ENCODE measurements around the gene HSD17B7. TPM values are rescaled to one million over a fixed set of nuclear protein-coding genes. Genes with fewer than 3 reads are reported as not detected.

Gene HSD17B7
- total and polyA plus RNA-seq, 2 of the 13 experiments (the other 11 are each of a cell fraction or from before 2014, with no cell fraction given) = 43.9 to 84.9 TPM

DNA sequence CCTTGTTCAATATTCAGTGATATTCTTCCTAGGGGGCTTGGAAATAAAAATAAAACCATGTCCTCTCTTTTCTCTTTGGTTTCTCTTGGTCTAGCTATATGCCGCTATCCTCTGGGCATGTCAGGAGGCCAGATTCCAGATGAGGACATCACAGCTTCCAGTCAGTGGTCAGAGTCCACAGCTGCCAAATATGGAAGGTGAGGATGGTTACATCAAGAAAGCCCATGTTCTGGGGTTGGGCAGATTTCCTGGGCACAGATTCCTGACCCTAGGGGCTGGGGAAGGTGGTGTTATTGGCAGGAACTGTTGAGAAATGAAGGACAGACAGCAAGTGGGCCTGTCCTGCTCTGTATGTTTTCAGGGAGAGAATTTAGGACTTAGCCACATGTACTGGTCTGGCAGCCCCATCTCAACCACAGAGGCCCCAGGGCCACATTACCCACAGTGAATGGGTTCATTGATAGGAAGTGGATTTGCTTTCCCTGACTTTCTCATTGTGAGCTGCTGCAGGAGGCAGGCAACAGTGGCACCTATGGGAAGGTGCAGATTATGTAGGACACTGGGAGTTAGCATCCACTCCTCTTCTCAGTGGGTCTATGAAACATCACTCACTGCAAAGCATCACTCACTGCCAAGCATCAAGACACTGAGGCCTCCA, 37.4 kb upstream of the HSD17B7 start (continued):
- TF ChIP-seq KAT8 (CRISPR knock-in tag; IDR thresholded peaks at IDR 0.05) = peak; percentile 42; the same call in 1 of the 2 replicates

DNA sequence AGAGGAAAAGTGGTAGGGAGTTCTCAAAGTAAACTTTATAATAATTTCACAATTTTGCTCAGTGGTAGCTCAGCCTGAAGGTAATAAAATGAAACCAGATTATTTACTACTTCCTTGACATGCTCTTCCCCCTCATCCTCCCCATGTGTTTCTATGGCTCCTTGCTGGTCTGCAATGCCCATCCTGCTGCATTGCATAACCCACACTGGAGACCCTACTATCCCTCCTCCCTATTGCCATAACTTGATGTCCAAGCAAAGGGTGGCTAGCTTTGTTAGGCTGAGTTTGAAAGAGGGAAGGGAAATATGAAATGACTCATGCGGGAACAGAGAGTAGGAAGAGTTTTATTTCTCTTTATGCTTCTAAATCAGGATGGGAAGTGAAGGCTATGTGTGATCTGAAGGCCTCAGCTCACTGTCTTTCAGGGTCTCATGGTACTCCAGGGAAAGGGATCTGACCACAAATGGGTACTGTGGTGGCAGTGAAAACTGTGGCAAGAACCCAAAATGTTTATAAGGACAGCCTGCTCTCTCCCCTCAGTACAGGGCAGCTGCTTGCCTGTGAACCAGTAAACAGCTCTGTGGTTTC, 36.4 kb upstream of the HSD17B7 start:
- CTCF ChIA-PET (ENCODE audit: low intra/inter-chr PET ratio, low total read pairs) = no interaction called here
- in situ Hi-C loops (cut with HindIII; ENCODE audit: extremely low pct_ligation_motif_present, low pct_unique_long_range_greater_than_20kb) = no loop called here
- Histone ChIP-seq H3K79me2 (ENCODE audit: insufficient read depth, low read length) (no peaks in the 10 kb centered on the region), H4K20me1 (ENCODE audit: insufficient read depth, low read length) (no peaks in the 10 kb centered on the region), H3K9me3 (ENCODE audit: low read length) (no peaks in the 10 kb centered on the region), H3K36me3 (replicated peaks in 1 of 2; ENCODE audit: control insufficient read depth in 1 of 2, insufficient read depth in 2 of 2, low read length in 2 of 2) (no peaks in the 10 kb centered on the region), H3K9ac (ENCODE audit: insufficient read depth, low read depth, low read length) (no peak overlapping the region), H3K4me1 (ENCODE audit: insufficient read depth, low read length) (peaks cover 18% of the 10 kb centered on the region), H3K27me3 (ENCODE audit: control insufficient read depth in 1 of 2, insufficient read depth in 2 of 2, low read length in 2 of 2) (no peaks in the 10 kb centered on the region), H2AFZ (ENCODE audit: low read length) (no peak overlapping the region), H3K4me3 (replicated peaks in 1 of 3; ENCODE audit: insufficient read depth in 1 of 3, low read depth in 2 of 3, low read length in 3 of 3) (no peak overlapping the region), H3K4me2 (ENCODE audit: low read depth, low read length) (no peak overlapping the region), H3K27ac (ENCODE audit: extremely low read length, insufficient read depth, low read length) (no peak overlapping the region)
- intact Hi-C loops (cut with micrococcal nuclease; ENCODE audit: unreplicated experiment) = loop anchor here (2.0 to 5.0 kb wide), 3 partner anchors 57 to 547 kb away; no protein-coding TSS in a partner anchor
- ATAC-seq (no peak), DNase-seq (ENCODE audit: low spot score) (no peak), FAIRE-seq (no peak)
- BruUV-seq (replicated peaks) = no TSS peak
- TF ChIP-seq MTA1 (CRISPR knock-in tag; IDR thresholded peaks at IDR 0.05; ENCODE audit: borderline replicate concordance) (no peak), SALL2 (CRISPR knock-in tag; IDR thresholded peaks at IDR 0.05) (no peak), TAF15 (IDR thresholded peaks at IDR 0.05; ENCODE audit: low read depth, low read length, poor library complexity, severe bottlenecking) (no peak), TCF7 (IDR thresholded peaks at IDR 0.05; ENCODE audit: low read depth) (no peak), CCAR2 (optimal IDR thresholded peaks at IDR 0.05; ENCODE audit: low read depth, low read length) (no peak), XBP1 (CRISPR knock-in tag; IDR thresholded peaks at IDR 0.05) (no peak)
- TF ChIP-seq, protein P1, sequence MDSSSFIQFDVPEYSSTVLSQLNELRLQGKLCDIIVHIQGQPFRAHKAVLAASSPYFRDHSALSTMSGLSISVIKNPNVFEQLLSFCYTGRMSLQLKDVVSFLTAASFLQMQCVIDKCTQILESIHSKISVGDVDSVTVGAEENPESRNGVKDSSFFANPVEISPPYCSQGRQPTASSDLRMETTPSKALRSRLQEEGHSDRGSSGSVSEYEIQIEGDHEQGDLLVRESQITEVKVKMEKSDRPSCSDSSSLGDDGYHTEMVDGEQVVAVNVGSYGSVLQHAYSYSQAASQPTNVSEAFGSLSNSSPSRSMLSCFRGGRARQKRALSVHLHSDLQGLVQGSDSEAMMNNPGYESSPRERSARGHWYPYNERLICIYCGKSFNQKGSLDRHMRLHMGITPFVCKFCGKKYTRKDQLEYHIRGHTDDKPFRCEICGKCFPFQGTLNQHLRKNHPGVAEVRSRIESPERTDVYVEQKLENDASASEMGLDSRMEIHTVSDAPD (CRISPR knock-in tag; IDR thresholded peaks at IDR 0.05) = no peak
- TF ChIP-seq, protein P2, sequence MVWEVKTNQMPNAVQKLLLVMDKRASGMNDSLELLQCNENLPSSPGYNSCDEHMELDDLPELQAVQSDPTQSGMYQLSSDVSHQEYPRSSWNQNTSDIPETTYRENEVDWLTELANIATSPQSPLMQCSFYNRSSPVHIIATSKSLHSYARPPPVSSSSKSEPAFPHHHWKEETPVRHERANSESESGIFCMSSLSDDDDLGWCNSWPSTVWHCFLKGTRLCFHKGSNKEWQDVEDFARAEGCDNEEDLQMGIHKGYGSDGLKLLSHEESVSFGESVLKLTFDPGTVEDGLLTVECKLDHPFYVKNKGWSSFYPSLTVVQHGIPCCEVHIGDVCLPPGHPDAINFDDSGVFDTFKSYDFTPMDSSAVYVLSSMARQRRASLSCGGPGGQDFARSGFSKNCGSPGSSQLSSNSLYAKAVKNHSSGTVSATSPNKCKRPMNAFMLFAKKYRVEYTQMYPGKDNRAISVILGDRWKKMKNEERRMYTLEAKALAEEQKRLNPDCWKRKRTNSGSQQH (CRISPR knock-in tag; IDR thresholded peaks at IDR 0.05; ENCODE audit: low read depth) = no peak
- TF ChIP-seq, protein P3, sequence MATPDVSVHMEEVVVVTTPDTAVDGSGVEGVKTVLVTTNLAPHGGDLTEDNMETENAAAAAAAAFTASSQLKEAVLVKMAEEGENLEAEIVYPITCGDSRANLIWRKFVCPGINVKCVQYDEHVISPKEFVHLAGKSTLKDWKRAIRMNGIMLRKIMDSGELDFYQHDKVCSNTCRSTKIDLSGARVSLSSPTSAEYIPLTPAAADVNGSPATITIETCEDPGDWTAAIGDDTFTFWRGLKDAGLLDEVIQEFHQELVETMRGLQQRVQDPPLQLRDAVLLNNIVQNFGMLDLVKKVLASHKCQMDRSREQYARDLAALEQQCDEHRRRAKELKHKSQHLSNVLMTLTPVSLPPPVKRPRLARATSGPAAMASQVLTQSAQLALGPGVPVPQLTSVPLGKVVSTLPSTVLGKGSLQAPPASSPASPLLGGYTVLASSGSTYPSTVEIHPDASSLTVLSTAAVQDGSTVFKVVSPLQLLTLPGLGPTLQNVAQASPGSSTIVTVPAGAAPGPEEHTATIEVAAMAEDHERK (CRISPR knock-in tag; IDR thresholded peaks at IDR 0.05; ENCODE audit: low read depth) = no peak
- POLR2A ChIA-PET = interaction anchor here (1.3 kb wide), 1 partner anchor 22 kb away, joined by 4 read pairs; no protein-coding TSS in a partner anchor
- 91% methylated on average over 1 of the region's 1 CpG for WGBS (ENCODE audit: low lambda C conversion rate)
